ENCODE data around the gene LZTS3.
"Not testable (repeated sequence)": the region's sequence is repeated elsewhere in the genome, so short reads cannot be mapped to it uniquely, and the experiment has no call there.

The LZTS3 gene

DNA sequence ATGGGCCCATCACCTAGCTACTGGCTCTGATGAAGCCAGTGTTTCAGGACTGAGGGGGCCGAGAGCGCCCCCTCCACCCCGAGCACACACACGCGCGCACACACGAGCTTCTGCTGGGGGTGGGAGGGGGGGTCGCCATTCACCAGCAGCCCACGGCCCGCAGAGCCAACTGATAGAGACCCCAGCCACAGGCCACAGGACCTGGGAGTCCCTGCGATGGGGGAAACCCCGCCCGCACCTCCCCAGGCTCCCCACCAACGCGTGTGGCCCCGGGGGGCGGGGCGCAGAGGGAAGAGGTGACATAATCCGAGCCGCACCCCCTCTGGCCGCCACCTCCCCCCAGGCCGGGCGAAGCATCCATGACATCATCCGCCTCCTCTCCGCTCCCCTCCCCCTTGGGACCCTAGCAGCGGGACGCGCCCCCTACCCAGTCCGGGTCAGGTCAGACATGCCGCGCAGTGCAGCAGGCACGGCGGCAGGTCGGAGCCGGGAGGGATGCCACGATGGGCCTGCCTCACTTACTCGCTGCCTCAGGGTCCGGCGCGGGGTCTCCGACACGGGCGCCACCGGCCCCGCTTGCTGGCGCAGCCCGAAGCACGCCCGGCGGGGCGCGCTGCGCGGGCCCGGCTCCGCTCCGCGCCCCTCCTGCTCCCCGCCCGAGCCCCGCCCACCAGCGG, at the start of gene LZTS3:
TSS of gene LZTS3 (minus strand) at position 617 of the 677 bp plus-strand sequence. CDS start 6,386 bp downstream, outside the sequence.
- peak; percentile 78 for DNase-seq (ENCODE audit: low read depth)

DNA sequence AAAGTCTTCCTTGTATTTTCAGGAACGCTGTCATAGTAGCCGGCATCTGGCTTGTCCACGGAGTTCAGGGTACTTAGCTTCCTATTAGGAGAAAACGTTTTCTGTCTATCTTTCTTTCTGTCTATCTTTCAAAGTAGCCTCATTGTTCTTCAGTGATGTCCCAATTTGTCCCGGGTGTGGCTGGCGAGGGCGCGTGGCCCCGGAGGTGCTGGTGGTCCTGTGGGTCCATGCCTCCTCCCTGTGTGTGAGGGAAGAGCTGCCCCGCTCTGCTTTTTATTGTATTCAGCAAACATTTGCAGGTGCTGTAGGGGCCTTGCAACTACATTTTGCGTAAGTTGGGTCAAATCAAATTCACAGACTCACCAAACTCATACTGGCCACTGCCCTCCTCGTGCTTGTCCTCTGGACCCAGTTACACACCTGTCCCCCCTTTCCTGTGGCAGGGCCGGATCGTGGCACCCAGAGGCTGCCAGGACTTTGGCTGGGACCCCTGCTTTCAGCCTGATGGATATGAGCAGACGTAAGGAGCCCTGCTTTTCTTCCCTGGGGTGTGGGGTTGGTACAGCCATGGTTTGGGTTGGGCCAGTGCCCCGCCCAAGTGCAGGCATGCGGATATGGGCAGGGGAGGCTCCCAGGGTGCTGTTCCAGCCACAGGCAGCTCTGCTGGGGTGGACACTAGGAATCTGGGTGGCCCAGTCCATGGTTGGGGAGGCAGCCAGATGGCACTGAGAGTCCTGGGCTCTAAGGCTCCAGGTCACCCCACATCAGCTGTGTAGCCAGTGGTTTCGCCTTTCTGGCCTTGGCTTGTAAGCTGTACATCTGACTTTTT, 48.3 kb upstream of the LZTS3 start:
- DNase-seq (ENCODE audit: low read depth): no peak

- peak; percentile 48 for DNase-seq (ENCODE audit: low read depth)
These were observed 45.1 kb upstream of the LZTS3 start for GRCh38 chr20:3218307-3218988.

- not testable (repeated sequence) for DNase-seq (ENCODE audit: low read depth)
These were observed 42.1 kb upstream of the LZTS3 start for GRCh38 chr20:3215359-3215917.

GRCh38 chr20:3213226-3213625, 39.9 kb upstream of the LZTS3 start:
- DNase-seq (ENCODE audit: low read depth): no peak

DNA sequence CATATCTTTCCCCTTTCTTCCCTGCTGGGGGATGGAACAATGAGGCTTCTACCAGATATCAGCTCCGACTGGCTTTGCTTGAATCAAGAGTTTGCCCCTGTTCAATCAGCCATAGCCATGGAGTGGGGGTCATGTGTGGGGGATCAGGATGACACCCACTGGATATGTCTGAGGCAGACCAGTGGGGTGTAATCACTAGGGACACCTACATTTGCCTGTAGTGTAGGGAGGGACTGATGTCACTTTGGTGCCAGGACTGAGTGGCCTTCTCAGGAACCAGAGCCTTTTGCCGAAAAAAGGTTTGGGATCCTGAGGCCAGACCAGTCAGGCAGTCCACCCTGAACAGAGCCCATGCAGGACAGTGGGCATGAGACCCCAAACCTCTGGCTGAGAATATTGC, 37.0 kb upstream of the LZTS3 start:
- no peak for DNase-seq (ENCODE audit: low read depth)

- DNase-seq (ENCODE audit: low read depth): no peak
These were observed 36.6 kb upstream of the LZTS3 start for GRCh38 chr20:3209946-3210317.

- peak; percentile 40 for DNase-seq (ENCODE audit: low read depth)
These were observed 36.1 kb upstream of the LZTS3 start, which contains the start of gene ITPA for GRCh38 chr20:3209257-3209945. ITPA (plus strand) TSS chr20:3209498; CDS start chr20:3209552, 54 bp downstream.

- DNase-seq (ENCODE audit: low read depth): no peak
These were observed 35.5 kb upstream of the LZTS3 start for GRCh38 chr20:3208786-3209256.

- DNase-seq (ENCODE audit: low read depth): peak; percentile 82
These were observed 30.9 kb upstream of the LZTS3 start, which contains the start of gene DDRGK1 for GRCh38 chr20:3204124-3204794. DDRGK1 (minus strand) TSS chr20:3204682; CDS start chr20:3204627, 55 bp downstream.

DNA sequence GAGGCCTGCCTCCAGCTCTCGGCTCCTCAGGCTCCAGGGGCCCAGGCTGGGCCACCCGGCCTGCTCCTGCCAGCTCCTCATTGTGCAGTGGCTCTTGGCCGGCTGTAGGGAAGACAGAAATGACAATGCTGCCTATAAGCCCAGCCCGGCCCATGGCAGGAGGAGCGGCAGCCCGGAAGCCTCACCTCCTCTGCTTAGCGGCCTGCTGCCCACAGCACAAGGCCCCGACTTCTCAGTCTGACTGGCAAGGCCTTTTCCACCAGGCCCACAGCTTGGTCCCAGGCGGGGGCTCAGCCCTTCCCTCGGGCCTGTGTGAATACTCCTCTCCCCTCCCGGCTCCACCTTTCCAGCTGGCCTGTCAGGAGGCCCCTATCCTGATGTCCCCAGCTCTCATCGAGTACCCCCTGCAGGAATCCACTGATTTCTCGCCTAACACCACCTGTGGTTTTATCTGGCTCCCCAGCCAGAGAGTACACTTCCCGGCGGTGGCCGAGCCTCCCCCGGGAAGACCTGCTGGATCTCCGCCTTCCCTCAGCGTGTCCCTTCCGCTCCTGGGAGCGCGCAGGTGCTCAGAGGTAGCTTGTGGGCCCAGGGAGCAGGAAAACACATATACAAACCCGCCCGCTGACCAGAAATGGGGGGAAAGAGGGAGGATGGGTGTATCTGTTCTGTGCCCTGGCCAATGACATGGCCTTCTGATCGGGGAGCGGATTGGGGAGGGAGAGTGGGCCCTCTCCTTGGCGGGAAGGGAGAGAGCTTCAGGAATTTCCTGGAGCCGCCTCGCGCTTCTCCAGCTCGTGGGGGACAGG, 30.2 kb upstream of the LZTS3 start:
- no peak for DNase-seq (ENCODE audit: low read depth)

DNA sequence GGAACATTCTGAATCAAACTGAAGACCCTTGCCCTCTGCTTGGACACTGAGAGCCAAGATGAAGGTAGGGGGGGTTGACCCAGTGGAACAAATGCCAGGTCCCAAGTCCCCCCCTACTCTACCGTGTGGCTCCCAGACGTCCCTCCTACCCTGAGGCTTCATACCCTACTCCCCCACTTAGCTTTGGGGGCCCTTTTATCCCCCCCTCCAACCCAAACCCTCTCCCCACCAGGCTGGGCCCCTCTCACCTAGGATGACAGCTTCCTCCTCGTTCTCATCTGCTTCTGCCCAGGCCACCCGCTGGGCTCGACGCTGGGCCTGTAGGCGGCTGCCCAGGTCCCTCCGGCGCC, 29.6 kb upstream of the LZTS3 start:
- DNase-seq (ENCODE audit: low read depth): no peak

DNA sequence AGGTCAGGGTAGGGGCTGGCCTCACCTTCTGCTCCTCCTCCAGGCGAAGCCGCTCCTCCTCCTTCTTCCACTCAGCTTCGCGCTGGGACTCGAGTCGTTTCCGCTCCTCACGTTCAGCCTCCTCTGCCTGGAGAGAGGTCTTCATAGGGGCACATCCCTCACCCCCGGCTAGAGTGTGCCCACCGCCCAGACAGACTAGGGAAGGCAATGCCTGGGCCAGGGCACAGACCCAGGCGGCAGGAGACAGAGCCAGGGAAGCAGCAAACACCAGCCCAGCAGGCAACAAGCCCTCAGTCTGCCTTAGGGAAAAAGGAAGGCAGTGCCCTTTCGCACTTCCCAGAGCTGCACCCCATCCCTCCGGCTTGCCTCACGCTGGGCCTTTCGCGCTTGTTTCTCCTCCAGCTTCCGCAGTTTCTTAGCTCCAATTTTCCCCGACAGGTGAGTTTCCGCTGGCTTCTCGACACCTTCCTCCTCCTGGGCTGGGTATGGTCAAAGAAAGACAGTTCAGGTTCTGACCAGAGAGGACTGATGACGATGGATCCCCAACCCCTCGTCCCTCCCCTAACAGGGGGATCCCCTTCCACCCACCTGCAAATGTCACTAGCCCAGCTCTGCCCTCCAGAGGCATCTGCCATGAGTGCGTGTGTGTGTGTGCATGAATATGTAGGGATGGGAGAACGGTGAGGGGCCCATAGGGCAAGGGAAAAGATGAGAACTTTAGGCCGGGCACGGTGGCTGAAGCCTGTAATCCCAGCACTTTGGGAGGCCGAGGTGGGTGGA, 26.8 kb upstream of the LZTS3 start:
- no peak for DNase-seq (ENCODE audit: low read depth)

GRCh38 chr20:3199206-3199605, 25.9 kb upstream of the LZTS3 start:
- no peak for DNase-seq (ENCODE audit: low read depth)

DNA sequence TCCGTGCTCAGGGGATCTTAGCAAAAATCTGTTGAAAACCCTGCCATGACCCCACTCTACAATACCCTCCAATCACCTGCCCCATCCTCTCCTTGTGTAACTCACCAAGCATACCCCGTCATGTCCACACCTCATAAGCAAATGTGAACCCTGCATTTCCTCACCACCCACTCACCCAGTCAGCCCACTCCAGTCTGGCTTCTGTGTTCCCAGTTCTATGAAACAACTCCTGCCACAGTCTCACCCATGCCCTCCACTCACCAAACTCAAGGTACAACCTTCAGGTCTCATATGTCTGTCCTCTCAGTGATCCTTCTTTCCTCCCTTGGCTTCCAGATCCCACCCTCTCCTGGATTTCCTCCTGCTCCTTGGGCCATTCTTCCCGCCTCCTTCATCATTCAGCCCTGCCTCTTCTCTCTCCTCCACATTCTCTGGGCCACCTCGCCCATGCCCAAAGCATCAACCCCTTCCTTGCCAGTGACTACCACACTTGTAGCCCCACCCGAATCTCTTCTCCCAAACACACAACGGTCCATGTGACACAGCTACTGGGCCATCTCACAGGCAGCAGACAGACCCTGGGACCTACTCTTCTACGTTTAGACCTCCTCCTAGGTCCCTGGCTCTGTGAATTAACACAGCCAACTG, 22.4 kb upstream of the LZTS3 start:
- DNase-seq (ENCODE audit: low read depth): no peak

- no peak for DNase-seq (ENCODE audit: low read depth)
These were observed 21.4 kb upstream of the LZTS3 start for GRCh38 chr20:3194617-3195280.

DNA sequence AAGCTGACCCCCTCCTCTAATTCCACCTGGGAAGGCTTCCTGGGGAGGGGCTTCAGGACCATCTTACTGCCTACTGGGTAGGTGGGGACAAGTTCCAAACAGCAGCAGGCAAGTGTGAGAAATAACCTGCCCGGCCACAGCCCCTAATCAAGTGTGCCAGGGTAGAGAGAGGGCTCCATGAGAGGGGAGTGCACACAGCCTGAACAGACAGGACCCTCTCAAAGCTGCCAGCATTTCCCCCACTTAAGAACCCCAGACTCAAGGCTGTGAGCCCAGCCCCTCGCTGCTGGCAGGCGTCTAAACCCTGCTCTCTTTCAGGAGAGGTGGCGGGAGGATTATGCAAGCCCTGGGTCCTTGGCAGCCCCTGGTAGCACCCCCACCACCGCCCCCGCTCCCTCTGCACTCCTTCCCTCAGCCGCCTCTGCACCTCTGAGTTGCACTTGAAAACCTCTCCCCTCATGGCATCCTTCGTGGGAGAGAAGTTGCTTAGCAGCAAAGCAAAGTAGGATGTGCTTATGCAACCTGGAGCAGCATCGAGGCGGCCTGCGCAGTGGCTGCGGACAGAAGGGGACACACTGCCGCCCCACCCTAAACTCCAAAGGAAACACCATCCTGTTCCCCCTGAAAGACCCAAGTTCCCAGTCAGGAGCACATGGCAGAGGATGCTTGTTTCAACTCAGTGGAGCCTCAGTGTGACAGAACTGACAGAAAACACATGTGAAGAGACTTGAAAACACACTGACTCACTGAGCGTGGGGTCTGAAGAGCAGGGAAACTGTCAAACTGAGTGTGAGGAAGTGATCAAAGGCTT, 20.7 kb upstream of the LZTS3 start:
- no peak for DNase-seq (ENCODE audit: low read depth)

Measured in stimulated activated CD8-positive, alpha-beta memory T cell treated with anti-CD3 and anti-CD28 coated beads, Interleukin-12 subunit alpha, Interleukin-12 subunit beta, amount 100 ng/mL, for 4 hours (primary cell).